OCI-LY1 (cell line): Measurements from ENCODE around the gene FGFR1OP2.

Experiments
- EZH2 ChIP-seq: fragments of 200-600 bp; sonication (generic), shearing (Covaris generic); IDR thresholded peaks from 2 replicates; pipeline ENCODE4 v1.8.0; 2017; ENCODE audit warnings: borderline replicate concordance, mixed run types, mild to moderate bottlenecking, antibody characterized with exemption, low read length, moderate library complexity, mixed read lengths
- TF ChIP-seq, protein P1 (sequence below): fragments of 200-600 bp; sonication (generic), shearing (Covaris generic); IDR thresholded peaks from 2 replicates; pipeline ENCODE4 v1.5.1; 2017; ENCODE audit warnings: mild to moderate bottlenecking, antibody characterized with exemption, low read length, moderate library complexity, mixed read lengths

DNA sequence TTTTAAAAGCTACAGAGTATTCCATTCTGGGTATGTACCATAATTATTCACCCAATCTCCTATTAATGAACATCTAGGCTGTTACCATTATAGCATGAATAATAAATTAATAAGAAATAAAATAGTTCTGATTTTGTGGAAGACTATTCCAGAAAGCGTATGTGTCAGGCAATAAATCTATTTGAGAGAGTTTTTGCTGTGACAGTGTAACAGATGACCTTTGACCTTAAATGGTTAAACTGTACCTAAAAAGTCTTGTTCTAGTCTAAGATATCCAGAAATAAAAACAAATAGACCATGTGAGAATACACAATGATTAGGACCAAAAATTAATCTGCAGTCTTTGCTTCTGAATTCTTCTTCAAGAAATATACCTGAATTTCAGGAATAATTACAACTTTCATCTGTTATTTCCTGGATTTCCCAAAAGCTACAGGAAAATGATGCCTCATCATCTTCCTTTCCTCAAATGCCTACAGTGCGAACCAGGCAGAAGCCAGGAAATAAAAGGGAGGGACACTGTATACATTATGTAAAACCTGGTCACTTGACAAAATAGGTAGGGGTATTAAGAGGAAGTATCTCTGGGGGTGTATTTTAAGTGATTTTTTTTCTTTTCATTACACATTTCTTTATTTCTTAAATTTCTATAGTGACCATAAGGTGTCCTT is 68.7 kb downstream of the FGFR1OP2 start:
- TF ChIP-seq, protein P1, sequence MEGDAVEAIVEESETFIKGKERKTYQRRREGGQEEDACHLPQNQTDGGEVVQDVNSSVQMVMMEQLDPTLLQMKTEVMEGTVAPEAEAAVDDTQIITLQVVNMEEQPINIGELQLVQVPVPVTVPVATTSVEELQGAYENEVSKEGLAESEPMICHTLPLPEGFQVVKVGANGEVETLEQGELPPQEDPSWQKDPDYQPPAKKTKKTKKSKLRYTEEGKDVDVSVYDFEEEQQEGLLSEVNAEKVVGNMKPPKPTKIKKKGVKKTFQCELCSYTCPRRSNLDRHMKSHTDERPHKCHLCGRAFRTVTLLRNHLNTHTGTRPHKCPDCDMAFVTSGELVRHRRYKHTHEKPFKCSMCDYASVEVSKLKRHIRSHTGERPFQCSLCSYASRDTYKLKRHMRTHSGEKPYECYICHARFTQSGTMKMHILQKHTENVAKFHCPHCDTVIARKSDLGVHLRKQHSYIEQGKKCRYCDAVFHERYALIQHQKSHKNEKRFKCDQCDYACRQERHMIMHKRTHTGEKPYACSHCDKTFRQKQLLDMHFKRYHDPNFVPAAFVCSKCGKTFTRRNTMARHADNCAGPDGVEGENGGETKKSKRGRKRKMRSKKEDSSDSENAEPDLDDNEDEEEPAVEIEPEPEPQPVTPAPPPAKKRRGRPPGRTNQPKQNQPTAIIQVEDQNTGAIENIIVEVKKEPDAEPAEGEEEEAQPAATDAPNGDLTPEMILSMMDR: no peak
- no peak for TF ChIP-seq EZH2
